ENCODE measurements around the gene NRBF2.
"Not testable (repeated sequence)": the region's sequence is repeated elsewhere in the genome, so short reads cannot be mapped to it uniquely, and the experiment has no call there.

Gene NRBF2

DNA sequence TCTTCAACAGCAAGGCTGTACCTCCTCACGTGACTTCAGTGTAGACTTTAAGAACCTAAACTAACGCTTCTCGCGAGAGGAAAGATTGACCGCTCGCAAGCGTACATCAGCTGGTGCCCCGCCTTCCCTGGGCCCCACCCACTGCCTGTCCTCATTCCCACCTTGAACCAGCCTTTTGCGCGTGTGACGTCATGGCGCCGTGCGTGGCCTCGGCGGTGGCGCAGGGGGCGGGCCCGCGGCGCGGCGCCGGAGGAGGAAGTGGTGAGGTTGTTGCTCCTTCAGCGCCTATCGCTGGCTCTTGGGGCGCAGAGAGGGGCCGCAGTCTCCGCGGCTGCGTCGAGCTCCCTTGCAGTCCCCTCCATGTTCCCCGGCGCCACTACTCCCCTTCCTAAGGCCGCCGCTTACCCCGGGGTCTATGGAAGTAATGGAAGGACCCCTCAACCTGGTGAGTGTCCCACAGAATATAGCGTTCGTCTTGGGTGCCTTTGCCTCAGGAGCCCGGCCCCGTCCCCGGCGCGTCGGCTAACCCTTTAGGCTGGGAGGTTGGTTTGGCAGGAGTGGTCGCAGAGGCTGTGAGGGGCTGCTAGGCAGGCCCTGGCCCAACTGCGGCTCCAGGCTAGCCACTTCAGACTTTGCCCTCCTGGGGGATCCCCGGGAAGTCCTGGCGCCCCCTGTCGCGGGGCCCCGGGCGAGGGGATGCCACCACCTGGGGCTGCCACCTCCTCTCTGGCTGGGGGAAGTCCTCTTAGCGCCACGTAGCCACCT, at the start of gene NRBF2:
Gene NRBF2 (plus strand): TSS at position 273 of the 765 bp plus-strand sequence. CDS start 143 bp downstream, at position 416.
- peak; percentile 95 to 98 (median 97) for DNase-seq (ENCODE audit: low read depth in 3 of 3)

DNA sequence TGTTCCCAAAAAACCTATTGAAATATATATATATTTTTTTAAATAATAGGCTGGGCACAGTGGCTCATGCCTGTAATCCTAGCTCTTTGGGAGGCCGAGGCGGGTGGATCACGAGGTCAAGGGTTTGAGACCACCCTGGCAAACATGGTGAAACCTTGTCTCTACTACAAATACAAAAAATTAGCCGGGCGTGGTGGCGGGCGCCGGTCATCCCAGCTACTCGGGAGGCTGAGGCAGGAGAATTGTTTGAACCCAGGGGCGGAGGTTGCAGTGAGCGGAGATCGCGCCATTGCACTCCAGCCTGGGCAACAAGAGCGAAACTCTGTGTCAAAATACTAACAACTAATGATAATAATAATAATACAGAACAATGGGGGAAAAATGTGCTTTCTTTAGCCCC, 49.7 kb upstream of the NRBF2 start:
- DNase-seq (ENCODE audit: low read depth in 3 of 3) = not testable (repeated sequence)

- DNase-seq (ENCODE audit: low read depth in 3 of 3) = peak in 1 of 3 donors; percentile 12
These were observed 49.0 kb upstream of the NRBF2 start for GRCh38 chr10:63083904-63084689.

DNA sequence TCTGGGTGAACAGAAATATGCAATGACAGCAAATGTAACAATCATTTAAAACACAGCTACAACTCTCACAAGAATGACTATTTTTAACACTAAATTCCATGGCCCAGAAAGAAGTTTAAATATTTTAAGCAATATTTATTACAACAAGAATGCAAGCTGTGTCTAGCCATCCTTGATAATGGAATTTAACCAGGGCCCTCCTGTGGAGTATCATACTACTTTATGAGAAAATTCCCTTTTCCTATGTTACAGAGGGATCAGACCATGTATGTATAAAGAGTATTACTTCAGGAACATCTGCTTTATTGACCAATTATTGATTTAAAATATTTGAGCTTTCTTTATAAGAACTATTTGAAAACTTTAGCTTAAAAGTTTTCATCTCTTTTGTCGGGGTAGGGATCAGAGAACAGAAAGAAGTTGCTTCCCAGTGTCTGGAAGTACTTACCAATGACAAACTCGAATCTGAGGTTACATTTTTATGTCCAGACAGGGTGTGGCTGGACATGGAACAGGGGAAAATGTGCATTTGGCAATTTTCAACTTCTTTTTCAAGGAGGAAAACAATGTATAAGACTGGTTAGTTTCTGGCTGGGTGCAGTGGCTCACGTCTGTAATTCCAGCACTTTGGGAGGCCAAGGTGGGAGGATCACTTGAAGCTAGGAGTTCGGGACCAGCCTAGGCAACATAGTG, 48.3 kb upstream of the NRBF2 start:
- DNase-seq (ENCODE audit: low read depth in 3 of 3) = no peak

DNA sequence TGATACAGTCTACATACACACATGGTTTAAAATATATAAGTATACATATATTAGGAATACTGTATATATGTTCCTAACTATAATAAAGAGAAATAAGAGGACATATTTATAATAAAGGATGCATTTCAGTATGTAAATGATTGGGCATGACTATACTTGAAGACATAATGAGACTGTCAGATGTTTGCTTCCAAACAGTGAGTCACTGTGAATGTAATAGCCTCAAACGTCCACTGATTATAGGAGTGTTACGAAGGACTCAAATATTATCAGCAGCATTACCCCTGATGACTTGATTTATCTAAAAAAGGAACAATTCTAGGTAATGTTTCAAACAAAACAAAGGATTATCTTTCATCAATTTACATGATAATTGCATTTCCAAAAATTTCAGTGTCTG, 39.9 kb upstream of the NRBF2 start:
- DNase-seq (ENCODE audit: low read depth in 3 of 3) = no peak

DNA sequence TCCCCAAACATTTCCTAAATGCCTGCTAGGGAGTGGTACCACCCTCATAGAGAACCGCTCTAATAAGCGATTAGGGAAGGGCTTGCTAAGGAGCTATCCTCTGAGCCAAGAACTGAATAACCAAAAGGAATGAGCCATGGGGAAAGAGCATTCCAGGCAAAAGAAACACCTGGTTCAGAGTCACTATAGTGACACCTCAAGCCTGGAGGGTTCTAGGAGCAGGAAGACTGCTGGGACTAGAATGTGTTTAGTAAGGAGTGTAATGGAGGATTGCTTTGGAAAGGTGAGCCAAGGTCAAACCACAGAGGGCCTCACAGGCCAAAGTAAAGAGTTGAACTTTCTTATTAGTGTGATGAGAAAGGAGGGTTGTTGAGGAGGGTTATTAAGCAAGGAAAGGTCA, 38.7 kb upstream of the NRBF2 start:
- DNase-seq (ENCODE audit: low read depth in 3 of 3) = no peak

- no peak for DNase-seq (ENCODE audit: low read depth in 3 of 3)
These were observed 38.2 kb upstream of the NRBF2 start for GRCh38 chr10:63094881-63095280.

- DNase-seq (ENCODE audit: low read depth in 3 of 3) = no peak
These were observed 33.4 kb upstream of the NRBF2 start for GRCh38 chr10:63099734-63100133.

DNA sequence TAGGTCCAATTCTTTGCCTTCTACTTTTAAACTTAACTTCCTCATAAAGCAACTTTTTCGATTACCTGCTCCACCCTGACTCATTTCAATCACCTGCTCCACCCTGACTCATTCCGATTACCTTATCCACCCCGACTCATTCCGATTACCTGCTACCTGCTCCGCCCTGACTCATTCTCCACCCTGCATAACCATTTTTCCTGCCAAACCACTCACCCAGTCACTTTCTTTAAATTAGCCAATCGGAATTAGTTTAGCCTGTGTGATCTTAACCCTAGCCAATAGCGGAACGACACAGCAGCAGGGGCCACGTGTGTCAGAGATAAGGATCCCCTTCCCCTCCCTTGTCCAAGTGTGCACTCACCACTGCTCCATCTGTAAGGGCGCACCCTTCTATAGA, 32.0 kb upstream of the NRBF2 start:
- not testable (repeated sequence) for DNase-seq (ENCODE audit: low read depth in 3 of 3)

- DNase-seq (ENCODE audit: low read depth in 3 of 3) = peak in 1 of 3 donors; percentile 3
These were observed 30.7 kb upstream of the NRBF2 start for GRCh38 chr10:63102279-63102883.

- DNase-seq (ENCODE audit: low read depth in 3 of 3) = not testable (repeated sequence)
These were observed 29.9 kb upstream of the NRBF2 start for GRCh38 chr10:63103178-63103577.

DNA sequence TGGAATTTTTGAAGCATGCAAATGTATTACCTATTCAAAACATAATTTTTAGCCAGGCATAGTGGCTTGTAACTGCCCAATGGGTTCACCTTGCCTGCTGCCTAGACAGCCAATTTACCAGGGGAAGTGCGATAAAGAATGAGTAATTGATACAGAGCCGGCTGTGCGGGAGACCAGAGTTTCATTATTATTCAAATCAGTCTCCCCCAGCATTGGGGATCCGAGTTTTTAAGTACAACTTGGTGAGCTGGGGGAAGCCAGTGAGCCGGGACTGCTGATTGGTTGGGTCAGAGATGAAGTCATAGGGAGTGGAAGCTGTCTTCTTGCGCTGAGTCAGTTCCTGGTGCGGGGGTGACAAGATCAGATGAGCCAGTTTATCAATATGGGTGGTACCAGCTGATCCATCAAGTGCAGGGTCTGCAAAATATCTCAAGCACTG, 29.1 kb upstream of the NRBF2 start:
- DNase-seq (ENCODE audit: low read depth in 3 of 3) = peak; percentile 25 to 58 (median 27)

DNA sequence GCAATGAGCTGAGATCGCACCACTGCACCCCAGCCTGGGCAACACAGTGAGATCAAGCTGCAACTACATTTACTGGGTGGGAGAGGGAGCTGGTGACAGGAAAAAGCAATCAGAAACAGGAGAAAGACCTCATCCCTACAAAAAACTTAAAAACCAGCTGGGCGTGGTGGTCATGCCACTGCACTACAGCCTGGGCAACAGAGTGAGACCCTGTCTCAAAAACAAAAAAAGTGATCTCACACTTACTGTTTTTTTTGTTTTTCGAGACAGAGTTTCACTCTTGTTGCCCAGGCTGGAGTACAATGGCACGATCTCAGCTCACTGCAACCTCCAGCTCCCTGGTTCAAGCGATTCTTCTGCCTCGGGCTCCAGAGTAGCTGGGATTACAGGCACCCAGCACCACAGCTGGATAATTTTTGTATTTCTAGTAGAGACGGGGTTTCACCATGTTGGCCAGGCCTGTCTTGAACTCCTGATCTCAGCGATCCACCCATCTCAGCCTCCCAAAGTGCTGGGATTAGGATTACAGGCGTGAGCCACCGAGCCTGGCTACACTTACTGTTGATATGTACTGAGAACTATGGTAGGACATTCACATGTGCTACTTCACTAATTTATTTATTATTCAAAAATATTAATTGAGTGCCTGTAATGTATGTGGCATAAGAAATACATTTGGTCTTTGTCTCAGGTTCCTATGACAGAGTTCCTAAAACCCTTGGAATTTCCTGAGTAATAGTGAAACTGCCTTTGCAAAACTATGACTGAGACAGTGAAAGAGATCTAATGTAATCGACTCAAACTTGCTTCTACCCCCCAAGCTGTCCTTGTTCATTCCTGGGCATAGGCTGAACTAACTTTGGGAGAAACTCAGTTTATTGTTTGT, 27.7 kb upstream of the NRBF2 start:
- DNase-seq (ENCODE audit: low read depth in 3 of 3) = no peak

DNA sequence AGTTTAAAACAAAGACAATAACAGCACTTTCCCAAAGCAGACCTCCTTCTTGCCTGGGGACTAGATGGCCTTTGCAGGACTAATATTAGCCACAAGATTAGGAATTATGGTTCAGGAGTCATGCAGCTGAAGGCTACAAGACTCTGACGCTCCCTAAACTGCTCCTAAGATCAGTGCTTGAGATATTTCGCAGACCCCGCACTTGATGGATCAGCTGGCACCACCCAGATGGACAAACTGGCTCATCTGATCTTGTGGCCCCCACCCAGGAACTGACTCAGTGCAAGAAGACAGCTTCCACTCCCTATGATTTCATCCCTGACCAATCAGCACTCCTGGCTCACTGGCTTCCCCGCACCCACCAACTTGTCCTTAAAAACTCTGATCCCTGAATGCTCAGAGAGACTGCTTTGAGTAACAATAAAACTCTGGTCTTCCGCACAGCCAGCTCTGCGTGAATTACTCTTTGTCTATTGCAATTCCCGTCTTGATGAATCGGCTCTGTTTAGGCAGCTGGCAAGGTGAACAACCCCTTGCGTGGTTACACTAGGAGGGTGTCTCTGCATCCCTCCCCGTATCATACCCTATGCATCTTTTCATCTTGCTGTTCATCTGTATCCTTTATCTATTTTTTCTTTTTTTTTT, 26.9 kb upstream of the NRBF2 start:
- no peak for DNase-seq (ENCODE audit: low read depth in 3 of 3)

- DNase-seq (ENCODE audit: low read depth in 3 of 3) = no peak
These were observed 25.1 kb upstream of the NRBF2 start for GRCh38 chr10:63107943-63108437.

- no peak for DNase-seq (ENCODE audit: low read depth in 3 of 3)
These were observed 22.2 kb upstream of the NRBF2 start for GRCh38 chr10:63110940-63111339.

DNA sequence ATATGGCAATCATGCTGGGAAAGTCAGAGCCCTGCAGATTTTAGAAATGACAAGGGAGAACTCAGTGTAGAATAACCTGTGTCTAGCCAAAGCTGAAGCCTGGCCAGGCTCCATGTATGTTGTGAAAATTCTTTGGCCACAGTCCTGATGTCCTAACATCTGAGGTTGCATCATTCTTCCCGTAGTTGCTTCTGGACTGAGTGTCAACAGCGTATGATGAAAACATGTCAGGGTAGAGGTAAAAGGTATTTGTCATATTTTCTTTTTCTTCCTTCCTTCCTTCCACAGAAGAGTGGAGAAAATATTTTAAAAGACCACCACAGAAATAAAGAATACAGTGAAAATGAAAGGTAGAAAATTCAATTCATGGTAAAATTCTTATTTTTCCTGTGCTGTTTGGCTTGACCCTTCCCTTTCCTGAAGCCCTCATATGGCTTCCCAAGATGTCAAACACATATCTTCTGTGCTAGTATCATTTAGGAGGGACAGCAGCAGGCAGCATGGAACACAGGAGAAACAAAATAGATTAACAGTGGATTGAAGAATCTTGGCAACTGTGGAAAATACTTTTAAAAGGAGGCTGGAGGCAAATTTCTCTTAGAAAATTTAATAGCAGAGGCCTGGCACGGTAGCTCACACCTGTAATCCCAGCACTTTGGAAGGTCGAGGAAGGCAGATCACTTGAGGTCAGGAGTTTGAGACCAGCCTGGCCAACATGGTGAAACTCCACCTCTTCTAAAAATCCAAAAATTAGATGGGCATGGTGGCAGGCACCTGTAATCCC, 18.9 kb upstream of the NRBF2 start:
- no peak for DNase-seq (ENCODE audit: low read depth in 3 of 3)

DNA sequence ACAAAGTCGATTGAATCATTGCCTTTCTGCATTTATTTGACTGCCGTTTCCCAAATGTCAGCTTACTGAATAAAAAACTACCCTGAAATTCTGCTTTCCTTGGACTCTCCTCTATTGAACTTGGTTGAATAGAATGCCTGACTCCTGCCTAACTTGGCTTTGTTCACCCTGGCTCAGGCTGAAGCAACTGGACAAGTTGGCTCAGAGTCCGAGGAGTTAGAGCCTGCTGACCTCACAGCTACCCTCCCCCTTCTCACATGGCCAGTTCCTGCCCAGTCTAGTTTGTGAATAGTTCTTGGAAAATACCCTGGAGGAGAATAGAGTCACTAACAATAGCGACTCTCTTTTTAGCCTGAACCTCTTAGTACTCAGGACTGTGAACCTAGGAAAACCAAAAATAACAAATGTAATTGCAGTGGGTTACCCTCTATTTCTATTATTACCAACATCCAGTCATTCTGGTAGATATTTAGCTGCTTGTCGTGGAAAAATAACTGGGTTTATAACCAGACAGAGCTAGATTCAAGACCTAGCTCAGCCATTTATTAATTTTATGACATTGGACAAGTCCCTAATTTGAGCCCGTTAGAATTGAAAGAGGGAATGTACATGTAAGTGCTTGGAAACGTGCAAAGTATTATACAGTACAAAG, 17.3 kb upstream of the NRBF2 start:
- DNase-seq (ENCODE audit: low read depth in 3 of 3) = no peak

All from stimulated activated CD4-positive, alpha-beta T cell treated with anti-CD3 and anti-CD28 coated beads, TNF-alpha, amount 100 ng/mL, for 48 hours (primary cell).